ENCODE results near the gene EXOG. TPM values are rescaled to one million over a fixed set of nuclear protein-coding genes. Genes with fewer than 3 reads are reported as not detected.

EXOG gene
- total and polyA plus RNA-seq, 2 donors (not counting 3 experiments of a cell fraction or from before 2014, with no cell fraction given) = 10.8 to 21.9 TPM

GRCh38 chr3:38563070-38563885, 67.1 kb downstream of the EXOG start:
- no peak overlapping the region for H3K9ac ChIP-seq (replicated peaks; ENCODE audit: extremely low read depth, insufficient read depth, low read length)
- no peaks in the 10 kb centered on the region for H3K79me2 ChIP-seq (ENCODE audit: control insufficient read depth, insufficient read depth, low read length)
- no peaks in the 10 kb centered on the region for H4K20me1 ChIP-seq (replicated peaks; ENCODE audit: control insufficient read depth, extremely low read depth, insufficient read depth, low read length)
- no peak for TF ChIP-seq MYC (IDR thresholded peaks at IDR 0.05; ENCODE audit: low read depth, low read length)
- no peak for TF ChIP-seq CTCF (IDR thresholded peaks at IDR 0.05; ENCODE audit: extremely low read depth in 1 of 2, insufficient read depth in 1 of 2, low read depth in 1 of 2, low read length in 2 of 2)
- no peak for TF ChIP-seq MAX (IDR thresholded peaks at IDR 0.05; ENCODE audit: insufficient read depth, insufficient read length)
- no peak for TF ChIP-seq JUN (IDR thresholded peaks at IDR 0.05; ENCODE audit: borderline replicate concordance, insufficient read depth, insufficient read length, low read depth)
- TF ChIP-seq GATA2 (IDR thresholded peaks at IDR 0.05; ENCODE audit: insufficient read depth, insufficient read length, low read depth, low read length) = no peak
- no peak for TF ChIP-seq FOS (IDR thresholded peaks at IDR 0.05; ENCODE audit: borderline replicate concordance, insufficient read depth, low read length)
- no peak for TF ChIP-seq POLR2AphosphoS5 (IDR thresholded peaks at IDR 0.05; ENCODE audit: insufficient read depth, low read depth, low read length)
- TF ChIP-seq EZH2 (IDR thresholded peaks at IDR 0.05; ENCODE audit: borderline replicate concordance, low read depth, low read length, severe bottlenecking) = no peak
- no peak for TF ChIP-seq POLR2A (IDR thresholded peaks at IDR 0.05; ENCODE audit: low read depth, low read length)
- H3K27me3 ChIP-seq (ENCODE audit: control insufficient read depth in 2 of 2, insufficient read depth in 2 of 2, low read length in 2 of 2) = no peaks in the 10 kb centered on the region
- H3K4me3 ChIP-seq (replicated peaks in 1 of 3; ENCODE audit: insufficient read depth in 1 of 3, low read depth in 1 of 3, low read length in 3 of 3) = no peak overlapping the region
- no peaks in the 10 kb centered on the region for H3K36me3 ChIP-seq (ENCODE audit: control insufficient read depth in 2 of 2, extremely low read depth in 1 of 2, insufficient read depth in 2 of 2, low read length in 2 of 2)
- dilution Hi-C loops (cut with MboI; ENCODE audit: extremely low pct_ligation_motif_present, low sequenced_read_pairs) = no loop called here
- no peak overlapping the region for H3K27ac ChIP-seq (ENCODE audit: insufficient read depth, low read depth, low read length)
- no peaks in the 10 kb centered on the region for H3K4me1 ChIP-seq (ENCODE audit: control insufficient read depth, extremely low read depth, insufficient read depth, low read length)
- FAIRE-seq = no peak
- no peaks in the 10 kb centered on the region for H3K9me3 ChIP-seq (replicated peaks; ENCODE audit: control insufficient read depth, insufficient read depth, low read length)
- no peaks in the 10 kb centered on the region for H3K9me1 ChIP-seq (replicated peaks; ENCODE audit: control insufficient read depth, extremely low read depth, insufficient read depth, low read length)
- BruUV-seq (replicated peaks) = no TSS peak
- intact Hi-C loops (cut with micrococcal nuclease) = no loop called here
- POLR2A ChIA-PET = no interaction called here
- no peak overlapping the region for H3K4me2 ChIP-seq (ENCODE audit: insufficient read depth, low read length)
- DNase-seq (ENCODE audit: low read depth, low spot score) = no peak
- CTCF ChIA-PET = no interaction called here
- H2AFZ ChIP-seq (ENCODE audit: low read depth, low read length) = no peak overlapping the region
